Endodermal cell (in vitro differentiated cells): ENCODE data around the gene EYS. TPM values are rescaled to one million over a fixed set of nuclear protein-coding genes. Genes with fewer than 3 reads are reported as not detected.

Source experiments
- DNase-seq: peaks from one replicate; pipeline ENCODE4 v3.0.0-alpha.2; 2017
- H3K27ac ChIP-seq: 2 replicates; pipeline ENCODE4 v1.5.1; 2013; ENCODE audit warnings: mild to moderate bottlenecking, low read depth, low read length, moderate library complexity
- H3K27me3 ChIP-seq: 2 replicates; pipeline ENCODE4 v1.6.1; 2013; ENCODE audit warnings: mild to moderate bottlenecking, low read length, moderate library complexity; ENCODE audit not compliant: insufficient read depth, control insufficient read depth, poor library complexity, severe bottlenecking
- H3K36me3 ChIP-seq: 2 replicates; pipeline ENCODE4 v1.7.0; 2013; ENCODE audit warnings: mild to moderate bottlenecking, low read length, moderate library complexity; ENCODE audit not compliant: control insufficient read depth, insufficient read depth
- H3K4me1 ChIP-seq: one replicate; pipeline ENCODE4 v1.7.0; 2013; ENCODE audit warnings: low read length; ENCODE audit not compliant: control insufficient read depth, insufficient read depth
- H3K4me3 ChIP-seq: 2 replicates; pipeline ENCODE4 v1.5.1; 2013; ENCODE audit warnings: mild to moderate bottlenecking, low read length, moderate library complexity
- H3K9ac ChIP-seq: 2 replicates; pipeline ENCODE4 v1.6.1; 2013; ENCODE audit warnings: mild to moderate bottlenecking, low read length, moderate library complexity; ENCODE audit not compliant: poor library complexity, severe bottlenecking; ENCODE audit errors: extremely low read depth
- H3K9me3 ChIP-seq: 2 replicates; pipeline ENCODE4 v1.6.1; 2013; ENCODE audit warnings: mild to moderate bottlenecking, low read length, moderate library complexity; ENCODE audit not compliant: control insufficient read depth
- H3K27ac Mint-ChIP-seq: 2 replicates; pipeline ENCODE4 v1.8.0; 2020; ENCODE audit warnings: mixed read lengths
- H3K27me3 Mint-ChIP-seq: 2 replicates; pipeline ENCODE4 v1.8.0; 2021; ENCODE audit warnings: mild to moderate bottlenecking, mixed read lengths; ENCODE audit not compliant: insufficient read depth
- H3K36me3 Mint-ChIP-seq: 2 replicates; pipeline ENCODE4 v1.8.0; 2020; ENCODE audit warnings: low read depth, mixed read lengths
- H3K4me1 Mint-ChIP-seq: 2 replicates; pipeline ENCODE4 v1.8.0; 2020; ENCODE audit warnings: mixed read lengths
- H3K4me3 Mint-ChIP-seq: 2 replicates; pipeline ENCODE4 v1.8.0; 2020; ENCODE audit warnings: mild to moderate bottlenecking, moderate library complexity, mixed read lengths
- H3K9me3 Mint-ChIP-seq: 2 replicates; pipeline ENCODE4 v1.8.0; 2020; ENCODE audit warnings: mild to moderate bottlenecking, mixed read lengths
- WGBS, 2 experiments: methylation state at CpG; one replicate each; pipeline versions ENCODE4 v1.1.5 to v1.1.7; 2013; ENCODE audit warnings: missing lambda C conversion rate in 2 of 2, mixed read lengths in 1 of 2; ENCODE audit not compliant: insufficient coverage in 1 of 2, insufficient read length in 1 of 2; 5-methylcytosine and 5-hydroxymethylcytosine counted together
- total RNA-seq, 2 donors: library from RNA; stranded (reverse); fragmentation: NEBNext Ultra II Directional in 1 of 2; extraction: Animal tissue kit (Norgen Biotek cat#: 25700) in 1 of 2; gene quantifications; 2 replicates in 1 of 2; 3 replicates in 1 of 2; pipeline ENCODE4 v1.2.1, GENCODE V29; 2021
- TF ChIP-seq, protein P1 (sequence below): fragments of 200-600 bp; sonication (generic); conservative IDR thresholded peaks from 2 replicates; pipeline ENCODE4 v1.5.0; 2021; ENCODE audit warnings: antibody characterized with exemption, mild to moderate bottlenecking

The EYS gene
- total RNA-seq, 2 donors from 2014 or later, result 0.31 to 0.70 TPM

DNA sequence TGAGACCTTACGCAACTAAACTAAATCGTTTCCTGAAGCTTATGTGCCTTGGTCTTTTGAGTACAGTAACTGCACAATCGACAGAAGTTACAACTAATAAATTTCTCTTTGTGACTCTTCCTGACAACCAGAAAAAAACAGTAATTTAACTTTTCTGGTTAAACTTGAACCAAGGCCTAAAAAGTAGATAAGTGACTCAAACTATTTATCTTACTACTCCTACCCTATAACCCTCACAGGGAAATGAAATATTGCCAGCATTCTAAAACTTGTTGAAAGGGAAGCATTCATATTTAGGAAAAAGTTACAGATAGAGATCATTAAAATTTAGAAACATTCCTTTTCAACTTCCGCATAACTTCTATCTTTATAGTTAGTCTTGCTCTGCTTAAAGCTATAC lies 1034.4 kb downstream of the EYS start:
- H3K9me3 Mint-ChIP-seq, result no peaks in the 10 kb centered on the region
- H3K36me3 ChIP-seq, result no peaks in the 10 kb centered on the region
- WGBS, 2 experiments, result 85 to 94% methylated on average over 3 of the region's 4 CpGs
- H3K9ac ChIP-seq, result no peak overlapping the region
- peaks cover 77% of the 10 kb centered on the region for H3K27me3 Mint-ChIP-seq
- no peak overlapping the region for H3K4me3 Mint-ChIP-seq
- no peak overlapping the region for H3K27ac ChIP-seq
- no peaks in the 10 kb centered on the region for H3K4me1 ChIP-seq
- no peaks in the 10 kb centered on the region for H3K4me1 Mint-ChIP-seq
- H3K36me3 Mint-ChIP-seq, result no peaks in the 10 kb centered on the region
- TF ChIP-seq, protein P1, sequence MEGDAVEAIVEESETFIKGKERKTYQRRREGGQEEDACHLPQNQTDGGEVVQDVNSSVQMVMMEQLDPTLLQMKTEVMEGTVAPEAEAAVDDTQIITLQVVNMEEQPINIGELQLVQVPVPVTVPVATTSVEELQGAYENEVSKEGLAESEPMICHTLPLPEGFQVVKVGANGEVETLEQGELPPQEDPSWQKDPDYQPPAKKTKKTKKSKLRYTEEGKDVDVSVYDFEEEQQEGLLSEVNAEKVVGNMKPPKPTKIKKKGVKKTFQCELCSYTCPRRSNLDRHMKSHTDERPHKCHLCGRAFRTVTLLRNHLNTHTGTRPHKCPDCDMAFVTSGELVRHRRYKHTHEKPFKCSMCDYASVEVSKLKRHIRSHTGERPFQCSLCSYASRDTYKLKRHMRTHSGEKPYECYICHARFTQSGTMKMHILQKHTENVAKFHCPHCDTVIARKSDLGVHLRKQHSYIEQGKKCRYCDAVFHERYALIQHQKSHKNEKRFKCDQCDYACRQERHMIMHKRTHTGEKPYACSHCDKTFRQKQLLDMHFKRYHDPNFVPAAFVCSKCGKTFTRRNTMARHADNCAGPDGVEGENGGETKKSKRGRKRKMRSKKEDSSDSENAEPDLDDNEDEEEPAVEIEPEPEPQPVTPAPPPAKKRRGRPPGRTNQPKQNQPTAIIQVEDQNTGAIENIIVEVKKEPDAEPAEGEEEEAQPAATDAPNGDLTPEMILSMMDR, result no peak
- H3K4me3 ChIP-seq, result no peak overlapping the region
- no peaks in the 10 kb centered on the region for H3K9me3 ChIP-seq
- H3K27ac Mint-ChIP-seq, result no peak overlapping the region
- no peak for DNase-seq
- H3K27me3 ChIP-seq, result peaks cover 40% of the 10 kb centered on the region

GRCh38 chr6:64672131-64672530 lies 1034.9 kb downstream of the EYS start:
- H3K4me1 Mint-ChIP-seq, result no peaks in the 10 kb centered on the region
- Histone ChIP-seq H3K27ac (no peak overlapping the region), H3K4me3 (no peak overlapping the region), H3K27me3 (peaks cover 40% of the 10 kb centered on the region), H3K9ac (no peak overlapping the region), H3K4me1 (no peaks in the 10 kb centered on the region), H3K36me3 (no peaks in the 10 kb centered on the region), H3K9me3 (no peaks in the 10 kb centered on the region)
- TF ChIP-seq, protein P1, result no peak
- no peaks in the 10 kb centered on the region for H3K36me3 Mint-ChIP-seq
- H3K4me3 Mint-ChIP-seq, result no peak overlapping the region
- WGBS, 2 experiments, result 69 to 78% methylated on average over 2 to 3 of the region's 3 CpGs
- H3K9me3 Mint-ChIP-seq, result no peaks in the 10 kb centered on the region
- H3K27me3 Mint-ChIP-seq, result peaks cover 79% of the 10 kb centered on the region
- H3K27ac Mint-ChIP-seq, result no peak overlapping the region
- DNase-seq, result no peak

DNA sequence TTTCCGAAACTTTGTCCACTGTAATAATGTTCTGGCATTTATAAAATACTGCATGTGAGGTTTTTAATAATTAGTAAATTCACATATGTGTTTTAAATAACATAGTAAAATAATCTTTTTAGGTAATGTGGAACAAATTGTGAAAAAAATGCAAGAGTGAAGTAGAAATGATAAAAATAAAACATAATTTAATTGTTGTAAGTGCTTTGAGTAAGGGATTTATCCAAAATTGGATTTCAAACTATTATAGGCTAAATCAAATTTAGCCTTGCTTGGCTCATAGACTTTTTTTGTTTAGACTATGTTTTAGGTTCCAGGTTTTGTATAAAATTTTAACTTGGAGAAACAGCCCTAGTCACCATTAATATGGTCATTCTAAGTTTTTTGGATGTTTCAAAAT lies 1041.9 kb downstream of the EYS start:
- Mint-ChIP-seq H3K36me3 (no peaks in the 10 kb centered on the region), H3K4me1 (no peaks in the 10 kb centered on the region), H3K27me3 (peaks cover 44% of the 10 kb centered on the region), H3K27ac (no peak overlapping the region), H3K4me3 (no peak overlapping the region), H3K9me3 (peaks cover 4% of the 10 kb centered on the region)
- Histone ChIP-seq H3K9me3 (no peaks in the 10 kb centered on the region), H3K4me1 (no peaks in the 10 kb centered on the region), H3K4me3 (no peak overlapping the region), H3K27ac (no peak overlapping the region), H3K36me3 (no peaks in the 10 kb centered on the region), H3K9ac (no peak overlapping the region), H3K27me3 (no peaks in the 10 kb centered on the region)
- TF ChIP-seq, protein P1, result no peak
- 88% methylated on average over 1 of the region's 1 CpG; no CpG with 5 or more reads in 1 of the 2 experiments for WGBS, 2 experiments
- no peak for DNase-seq
